IMR-90 (cell line): Measurements from ENCODE around the gene EPB41L5. TPM values are rescaled to one million over a fixed set of nuclear protein-coding genes. Genes with fewer than 3 reads are reported as not detected.

Experiments
- ATAC-seq: fragments of 200-7000 bp; cut with Tn5 transposase; 2 replicates; pipeline ENCODE4 v1.9.1; 2020; ENCODE audit warnings: low read depth, mild to moderate bottlenecking, moderate library complexity
- BruUV-seq: library from RNA; stranded (reverse); fragments of 400-500 nt; replicated peaks from 2 replicates; lab custom pipeline; 2021; lab: Mats Ljungman, UMichigan
- CTCF ChIA-PET: fragments of 300-600 bp; formaldehyde crosslinking; extraction: SDS; loops from one replicate; lab custom pipeline; 2021; ENCODE audit warnings: antibody characterized with exemption; lab: Yijun Ruan, JAX
- POLR2A ChIA-PET: fragments of 300-600 bp; sonication (Branson Sonifier 250); formaldehyde crosslinking; loops from one replicate; lab custom pipeline; 2022; ENCODE audit warnings: antibody characterized with exemption; ENCODE audit not compliant: unreplicated experiment; lab: Charles Lee
- DNase-seq: peaks from one replicate; pipeline ENCODE4 v3.0.0; 2013
- H2AFZ ChIP-seq: replicated peaks from 2 replicates; pipeline ENCODE3; 2013; ENCODE audit warnings: low read length, mild to moderate bottlenecking; ENCODE audit not compliant: poor library complexity
- H2AK5ac ChIP-seq: 2 replicates; pipeline ENCODE4 v1.6.1; 2013; ENCODE audit warnings: low read depth, low read length, inconsistent platforms
- H2AK9ac ChIP-seq: replicated peaks from 2 replicates; pipeline ENCODE3; 2013; ENCODE audit warnings: mild to moderate bottlenecking, low read depth, low read length, moderate library complexity; ENCODE audit not compliant: poor library complexity
- H2BK120ac ChIP-seq: 2 replicates; pipeline ENCODE4 v1.6.1; 2013; ENCODE audit warnings: low read depth, low read length, inconsistent platforms
- H2BK15ac ChIP-seq: 3 replicates; pipeline ENCODE4 v1.6.1; 2013; ENCODE audit warnings: low read depth, low read length, inconsistent platforms
- H2BK20ac ChIP-seq: 2 replicates; pipeline ENCODE4 v1.6.1; 2013; ENCODE audit warnings: low read depth, mild to moderate bottlenecking, inconsistent platforms, low read length, moderate library complexity
- H2BK5ac ChIP-seq: 2 replicates; pipeline ENCODE4 v1.6.1; 2013; ENCODE audit warnings: mild to moderate bottlenecking, low read depth, low read length, inconsistent platforms; ENCODE audit not compliant: poor library complexity, severe bottlenecking
- H3K14ac ChIP-seq: replicated peaks from 2 replicates; pipeline ENCODE4 v1.6.1; 2013; ENCODE audit warnings: low read depth, low read length, inconsistent platforms
- H3K18ac ChIP-seq: 2 replicates; pipeline ENCODE4 v1.6.1; 2013; ENCODE audit warnings: low read depth, low read length, control low read depth
- H3K23ac ChIP-seq: 2 replicates; pipeline ENCODE4 v1.6.1; 2013; ENCODE audit warnings: low read depth, low read length, inconsistent platforms
- H3K27ac ChIP-seq: 2 replicates; pipeline ENCODE4 v1.5.1; 2013; ENCODE audit warnings: mild to moderate bottlenecking, control low read depth, low read length; ENCODE audit not compliant: insufficient read depth
- H3K27me3 ChIP-seq: 2 replicates; pipeline ENCODE4 v1.6.1; 2013; ENCODE audit warnings: low read length; ENCODE audit not compliant: control insufficient read depth, insufficient read depth
- H3K36me3 ChIP-seq: 2 replicates; pipeline ENCODE4 v1.6.1; 2013; ENCODE audit warnings: low read length, mixed read lengths; ENCODE audit not compliant: control insufficient read depth, insufficient read depth
- H3K4ac ChIP-seq: 2 replicates; pipeline ENCODE4 v1.6.1; 2013; ENCODE audit warnings: low read depth, low read length, inconsistent platforms
- H3K4me1 ChIP-seq: 2 replicates; pipeline ENCODE4 v1.6.1; 2013; ENCODE audit warnings: low read length, mixed read lengths; ENCODE audit not compliant: control insufficient read depth, insufficient read depth
- H3K4me2 ChIP-seq: 2 replicates; pipeline ENCODE4 v1.6.1; 2013; ENCODE audit warnings: low read depth, mild to moderate bottlenecking, control low read depth, low read length, moderate library complexity
- H3K4me3 ChIP-seq: 2 replicates; pipeline ENCODE4 v1.5.1; 2013; ENCODE audit warnings: low read depth, mild to moderate bottlenecking, control low read depth, low read length, moderate library complexity; ENCODE audit not compliant: insufficient read depth
- H3K56ac ChIP-seq: 2 replicates; pipeline ENCODE4 v1.6.1; 2013; ENCODE audit warnings: low read length, inconsistent platforms; ENCODE audit not compliant: insufficient read depth; ENCODE audit errors: extremely low read depth
- H3K79me1 ChIP-seq, 2 experiments: 2 replicates each; pipeline ENCODE4 v1.6.1; 2013; ENCODE audit warnings: low read length in 2 of 2, inconsistent platforms in 1 of 2, low read depth in 1 of 2
- H3K9ac ChIP-seq: 2 replicates; pipeline ENCODE4 v1.6.1; 2013; ENCODE audit warnings: low read depth, low read length, control low read depth
- H3K9me1 ChIP-seq: 2 replicates; pipeline ENCODE4 v1.6.1; 2013; ENCODE audit warnings: low read length, inconsistent platforms; ENCODE audit not compliant: insufficient read depth
- H3K9me3 ChIP-seq: 2 replicates; pipeline ENCODE4 v1.6.1; 2013; ENCODE audit warnings: low read length; ENCODE audit not compliant: control insufficient read depth, insufficient read depth
- H4K20me1 ChIP-seq: 2 replicates; pipeline ENCODE4 v1.6.1; 2013; ENCODE audit warnings: low read length, inconsistent platforms; ENCODE audit not compliant: insufficient read depth
- H4K5ac ChIP-seq: 2 replicates; pipeline ENCODE4 v1.6.1; 2013; ENCODE audit warnings: mild to moderate bottlenecking, low read depth, low read length, control low read depth
- H4K8ac ChIP-seq, 2 experiments: 2 replicates each; pipeline ENCODE4 v1.6.1; 2013; ENCODE audit warnings: low read depth in 2 of 2, low read length in 2 of 2, control low read depth in 1 of 2, inconsistent platforms in 1 of 2
- H4K91ac ChIP-seq: 2 replicates; pipeline ENCODE4 v1.6.1; 2013; ENCODE audit warnings: low read depth, low read length, inconsistent platforms; ENCODE audit not compliant: insufficient read depth
- CEBPB ChIP-seq: IDR thresholded peaks from 2 replicates; pipeline ENCODE4 v1.6.1; 2012; ENCODE audit warnings: low read depth, low read length, improper control_type of control experiment
- MAFK ChIP-seq: IDR thresholded peaks from 2 replicates; pipeline ENCODE4 v1.6.1; 2012; ENCODE audit warnings: low read depth, low read length, improper control_type of control experiment
- USF2 ChIP-seq: fragments of 150-350 bp; IDR thresholded peaks from 2 replicates; pipeline ENCODE4 v1.6.1; 2017; ENCODE audit warnings: mild to moderate bottlenecking, antibody characterized with exemption, low read length, low read depth
- WGBS, 2 experiments: methylation state at CpG; one replicate each; pipeline versions ENCODE4 v1.1.5 to v1.1.7; 2013; ENCODE audit warnings: missing lambda C conversion rate in 2 of 2; ENCODE audit not compliant: insufficient read length in 1 of 2; ENCODE audit errors: extremely low coverage in 2 of 2; 5-methylcytosine and 5-hydroxymethylcytosine counted together
- dilution Hi-C: fragments of 300-500 bp; cut with HindIII; formaldehyde crosslinking; loops from one replicate; pipeline ENCODE4 v1.14.3; 2018; ENCODE audit warnings: low sequenced_read_pairs; ENCODE audit not compliant: unreplicated experiment
- in situ Hi-C: fragments of 300-500 bp; cut with MboI; formaldehyde crosslinking; loops from 3 replicates; pipeline ENCODE4 v1.14.3; 2019; ENCODE audit warnings: low sequenced_read_pairs, inconsistent platforms, mixed read lengths
- intact Hi-C: fragments of 100-400 bp; cut with micrococcal nuclease; formaldehyde crosslinking; loops from 2 replicates; pipeline ENCODE4 v1.10.0; 2022
- polyA plus RNA-seq, 3 experiments: library from polyadenylated mRNA; depleted of rRNA; stranded (reverse); fragments of >200 nt; gene quantifications; 2 replicates each; pipeline ENCODE4 v1.2.3, GENCODE V29; 2012; ENCODE audit warnings: low replicate concordance in 1 of 3
- total RNA-seq: library from RNA; depleted of rRNA; stranded (reverse); fragments of >200 nt; gene quantifications from 2 replicates; pipeline ENCODE4 v1.2.3, GENCODE V29; 2012

EPB41L5 gene
- total and polyA plus RNA-seq, 2 of the 4 experiments (the other 2 are of a cell fraction), result 5.1 to 10.6 TPM

GRCh38 chr2:120110062-120110362 is 97.1 kb downstream of the EPB41L5 start (continued):
- no peak for TF ChIP-seq USF2

GRCh38 chr2:120110507-120110906 is 97.6 kb downstream of the EPB41L5 start:
- no peaks in the 10 kb centered on the region; the same call in none of the 2 replicates for H3K4me1 ChIP-seq
- H3K9ac ChIP-seq, result no peak overlapping the region
- no peaks in the 10 kb centered on the region for H3K27me3 ChIP-seq
- H3K27ac ChIP-seq, result no peak overlapping the region
- H2BK20ac ChIP-seq, result no peak overlapping the region
- ATAC-seq, result no peak
- no peak overlapping the region for H2BK15ac ChIP-seq
- in situ Hi-C loops, result loop anchor here (5.0 kb wide), 1 partner anchor 62 kb away; no protein-coding TSS in a partner anchor
- TF ChIP-seq MAFK (no peak), CEBPB (peak; percentile 52; the same call in 1 of the 2 replicates)
- H3K9me1 ChIP-seq, result no peaks in the 10 kb centered on the region; the same call in 1 of the 2 replicates
- no peaks in the 10 kb centered on the region for H3K9me3 ChIP-seq
- DNase-seq, result no peak
- no peak overlapping the region for H4K8ac ChIP-seq
- H3K4me3 ChIP-seq, result no peak overlapping the region
- H3K14ac ChIP-seq, result no peak overlapping the region
- H2AK9ac ChIP-seq, result no peak overlapping the region
- no peak overlapping the region for H3K18ac ChIP-seq
- H3K79me1 ChIP-seq, result 0 out of 4 replicates have a peak, but pooled peaks cover 0 to 5% of the 10 kb centered on the region in 2 experiments
- no peak overlapping the region for H4K5ac ChIP-seq
- H3K4ac ChIP-seq, result no peak overlapping the region
- no TSS peak for BruUV-seq
- ChIA-PET POLR2A (no interaction called here), CTCF (interaction anchor here (1.0 to 3.6 kb wide), 5 partner anchors 10 to 341 kb away, joined by 3 to 36 read pairs (median 3); no protein-coding TSS in a partner anchor)
- no peaks in the 10 kb centered on the region for H3K36me3 ChIP-seq
- no peak overlapping the region for H3K23ac ChIP-seq
- no peak overlapping the region for H3K4me2 ChIP-seq
- H2BK5ac ChIP-seq, result no peak overlapping the region
- no peak overlapping the region for H2BK120ac ChIP-seq
- H3K56ac ChIP-seq, result no peak overlapping the region
- no peaks in the 10 kb centered on the region for H4K20me1 ChIP-seq
- H2AFZ ChIP-seq, result no peak overlapping the region
- intact Hi-C loops, result loop anchor here (1.0 kb wide), 1 partner anchor 65 kb away; no protein-coding TSS in a partner anchor
- 93% methylated on average over 3 of the region's 6 CpGs; no CpG with 5 or more reads in 1 of the 2 experiments for WGBS, 2 experiments
- no peak overlapping the region for H4K91ac ChIP-seq
- no peak overlapping the region for H2AK5ac ChIP-seq
- dilution Hi-C loops, result no loop called here
